Activated T-helper 1 cell treated with Interleukin-2 at 50 U/mL for 16 hours (primary cell): Measurements from ENCODE around the gene NTMT1.
"Not testable (repeated sequence)": the region's sequence is repeated elsewhere in the genome, so short reads cannot be mapped to it uniquely, and the experiment has no call there.

Source experiments
- DNase-seq: peaks from one replicate; pipeline ENCODE4 v3.0.0-alpha.2; 2020; ENCODE audit warnings: low read depth

The NTMT1 gene

DNA sequence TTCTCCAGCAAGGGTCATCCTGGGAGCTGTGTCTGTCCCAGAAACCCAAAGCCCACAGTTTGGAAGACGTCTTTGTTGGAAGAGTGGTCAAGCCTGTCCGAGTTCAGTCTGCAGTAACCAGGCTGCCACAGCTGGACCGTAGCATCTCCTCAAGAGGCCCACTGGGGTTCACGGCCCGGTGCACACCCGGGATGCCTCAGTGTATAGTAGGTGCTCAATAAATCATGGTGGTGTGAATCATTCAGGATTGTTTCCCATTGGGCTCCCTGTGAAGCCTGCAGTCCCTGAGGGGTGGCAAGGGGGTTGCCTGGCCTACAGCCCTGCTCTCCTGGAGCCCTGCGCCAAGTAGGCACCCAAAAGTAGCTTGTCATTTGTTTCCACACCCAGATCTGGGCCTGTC, 29.2 kb downstream of the NTMT1 start:
- no peak for DNase-seq

DNA sequence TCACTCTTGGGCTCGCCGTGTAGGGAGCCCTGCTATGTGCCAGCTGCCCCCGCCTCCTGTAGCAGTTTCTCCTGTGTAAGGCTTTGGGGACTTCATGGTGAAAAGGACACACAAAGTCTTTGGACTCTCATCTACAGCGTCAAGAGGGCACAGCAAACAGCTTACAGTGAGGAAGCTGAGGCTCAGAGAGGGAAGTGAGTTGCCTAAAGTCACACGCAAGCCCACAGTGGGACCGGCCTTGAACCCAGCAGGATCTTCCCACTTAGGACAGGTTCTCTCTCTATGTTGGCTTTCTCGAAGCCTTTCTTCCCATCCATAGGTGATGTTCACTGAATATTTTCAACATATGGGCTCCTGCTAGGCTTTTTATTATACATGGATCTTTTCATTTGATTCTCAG, 29.7 kb downstream of the NTMT1 start:
- no peak for DNase-seq

DNA sequence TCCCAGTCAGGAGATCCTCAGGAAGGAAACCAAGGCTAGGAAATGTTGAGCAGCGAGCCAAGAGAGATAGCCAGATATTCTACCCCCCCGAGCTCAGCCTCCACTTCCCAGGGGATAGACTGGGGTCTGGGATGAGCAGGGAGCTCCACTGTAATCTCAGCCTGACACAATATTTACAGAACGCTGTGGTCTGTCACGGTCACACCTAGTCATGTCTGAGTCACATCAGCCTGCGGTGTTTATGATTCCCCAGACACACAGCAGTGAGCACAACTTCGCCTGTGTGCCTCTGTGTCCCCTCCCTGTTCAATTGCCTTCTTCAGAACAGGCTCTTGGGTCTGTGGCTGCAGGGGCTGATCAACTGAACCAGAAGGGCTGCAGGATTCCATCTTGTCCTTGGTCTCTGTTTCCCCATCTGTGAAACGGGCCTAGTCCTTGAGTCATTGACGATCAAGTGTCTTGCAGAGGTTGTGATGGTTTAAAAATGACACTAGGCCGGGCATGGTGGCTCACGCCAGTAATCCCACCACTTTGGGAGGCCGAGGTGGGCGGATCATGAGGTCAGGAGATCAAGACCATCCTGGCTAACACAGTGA, 30.9 kb downstream of the NTMT1 start:
- DNase-seq = no peak

DNA sequence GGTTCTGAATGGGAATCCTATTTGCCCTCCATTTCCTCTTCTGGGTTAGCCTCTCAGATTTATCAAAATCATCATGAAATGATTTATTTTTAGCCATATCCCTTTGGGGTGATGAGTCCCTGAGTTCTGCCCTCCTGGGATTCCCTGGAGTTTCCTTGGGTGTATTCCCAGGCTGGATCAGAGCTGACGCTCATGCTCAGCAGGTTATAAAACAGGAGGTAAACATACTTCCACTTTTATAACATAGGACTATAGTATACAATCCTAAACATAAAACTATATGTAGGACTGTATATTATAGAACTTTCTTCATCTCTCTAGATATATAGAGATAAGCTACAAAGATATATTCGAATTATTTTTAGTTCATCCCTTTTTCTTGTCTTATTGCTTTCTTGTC, 35.1 kb downstream of the NTMT1 start:
- DNase-seq = no peak

DNA sequence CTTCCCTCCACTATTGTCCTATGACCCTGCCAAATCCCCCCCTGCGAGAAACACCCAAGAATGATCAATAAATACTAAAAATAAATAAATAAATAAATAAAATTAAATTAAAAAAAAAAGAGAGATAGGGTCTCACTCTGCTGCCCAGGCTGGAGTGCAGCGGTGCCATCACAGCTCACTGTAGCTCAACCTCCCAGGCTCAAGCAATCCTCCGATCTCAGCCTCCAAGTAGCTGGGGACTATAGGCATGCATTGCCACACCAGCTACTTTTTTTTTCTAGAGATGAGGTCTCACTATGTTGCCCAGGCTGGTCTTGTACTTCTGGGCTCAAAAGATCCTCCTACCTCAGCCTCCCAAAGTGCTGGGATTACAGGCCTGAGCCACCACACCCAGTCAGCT, 36.3 kb downstream of the NTMT1 start:
- DNase-seq = not testable (repeated sequence)

DNA sequence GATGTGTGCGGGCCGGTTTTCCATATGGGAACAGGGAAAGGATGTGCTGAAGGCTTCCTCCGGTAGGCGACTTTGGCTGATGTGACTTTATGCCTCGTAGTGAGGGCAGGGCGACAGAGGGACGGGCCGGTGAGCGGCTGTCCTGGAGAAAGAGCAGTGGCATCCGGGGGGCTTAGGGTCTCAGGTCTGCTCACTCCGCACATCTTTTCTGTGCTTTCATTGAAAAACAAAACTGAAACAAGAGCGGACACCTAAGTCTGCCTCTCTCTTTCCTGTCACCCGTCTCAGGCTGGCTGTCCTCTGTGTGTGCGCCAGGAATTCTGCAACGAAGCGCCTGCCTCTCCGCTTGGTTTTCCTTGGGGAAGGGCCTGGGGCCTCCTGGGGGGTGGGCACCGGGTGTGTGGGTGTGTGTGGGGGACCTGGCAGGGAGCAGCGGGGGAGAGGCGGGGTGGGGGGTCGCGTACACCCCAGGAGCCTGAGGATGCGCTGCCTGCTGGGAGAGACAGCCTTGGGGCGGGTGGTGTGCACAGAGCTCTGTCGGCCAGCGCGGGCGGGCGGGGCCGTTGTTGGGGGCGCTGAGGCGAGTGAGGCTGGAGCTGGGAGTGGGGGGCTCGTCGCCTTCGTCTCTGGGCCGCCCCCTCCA, 38.9 kb downstream of the NTMT1 start:
- DNase-seq = no peak

DNA sequence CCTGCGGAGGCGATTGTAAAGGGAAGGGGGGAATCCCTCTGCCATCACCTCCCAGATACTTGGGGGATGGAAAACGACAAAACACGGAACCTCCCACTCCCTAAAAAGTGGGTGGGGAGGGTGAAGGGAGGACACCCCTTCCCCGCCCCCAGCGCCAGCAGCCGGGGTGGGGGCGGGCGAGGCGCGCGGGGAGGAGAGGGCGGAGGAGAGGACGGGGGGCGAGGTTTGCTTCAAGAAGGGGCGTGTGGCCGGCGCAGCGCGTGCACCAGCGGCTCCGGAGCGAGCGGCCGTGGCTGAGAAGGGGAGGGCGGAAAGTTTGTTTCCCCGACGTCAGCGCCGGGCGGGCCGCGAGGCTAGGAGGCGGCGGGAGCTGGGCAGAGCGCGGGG, 39.4 kb downstream of the NTMT1 start, which contains the start of gene PRRX2:
Gene PRRX2, plus strand, starts transcription at position 259 of the 387 bp plus-strand sequence. CDS start 221 bp downstream, outside the sequence.
- DNase-seq = peak; percentile 2

DNA sequence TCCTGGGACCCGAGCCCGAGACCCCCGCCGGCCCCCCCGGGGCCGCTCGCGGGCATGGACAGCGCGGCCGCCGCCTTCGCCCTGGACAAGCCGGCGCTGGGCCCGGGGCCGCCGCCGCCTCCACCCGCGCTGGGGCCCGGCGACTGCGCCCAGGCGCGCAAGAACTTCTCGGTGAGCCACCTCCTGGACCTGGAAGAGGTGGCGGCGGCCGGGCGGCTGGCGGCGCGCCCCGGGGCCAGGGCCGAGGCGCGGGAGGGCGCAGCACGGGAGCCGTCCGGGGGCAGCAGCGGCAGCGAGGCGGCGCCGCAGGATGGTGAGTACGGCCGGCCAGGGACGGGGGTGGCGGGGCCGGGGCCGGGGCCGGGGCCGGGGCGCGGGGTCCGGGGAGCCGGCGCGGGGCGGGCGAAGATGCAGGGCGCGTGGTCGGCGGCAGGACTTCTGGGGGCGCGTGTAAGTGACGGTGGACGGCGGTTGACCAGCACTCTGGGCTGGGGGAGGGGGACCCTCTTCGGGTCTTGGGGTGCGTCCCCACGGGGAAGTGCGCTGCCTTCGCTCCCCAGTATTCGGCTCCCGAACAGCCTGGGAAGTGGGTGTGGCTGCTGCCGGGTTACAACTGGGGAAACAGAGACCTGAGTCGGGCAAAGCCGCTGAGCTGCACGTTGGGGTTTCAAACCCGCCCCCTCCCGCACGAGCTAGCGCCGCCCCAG, 40.0 kb downstream of the NTMT1 start:
- no peak for DNase-seq

DNA sequence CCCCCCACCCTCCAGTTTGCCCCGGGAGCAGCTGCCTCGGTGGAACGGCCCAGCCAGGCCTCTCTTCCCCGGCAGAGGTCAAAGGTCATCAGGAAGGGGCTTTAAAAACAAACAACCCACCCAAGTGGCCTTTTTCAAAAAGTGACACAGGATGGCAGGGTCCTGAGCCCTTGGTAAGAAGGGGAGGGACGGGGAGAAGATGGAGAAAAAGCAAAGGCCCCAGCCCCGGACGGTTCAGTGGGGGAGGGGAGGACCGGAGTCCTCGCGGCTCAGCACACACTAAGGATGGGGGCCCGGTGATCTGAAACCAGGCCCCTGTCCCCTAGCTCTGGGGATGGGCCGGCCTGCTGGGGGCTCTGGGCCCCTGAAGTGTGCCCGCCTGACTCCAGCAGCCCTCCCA, 40.6 kb downstream of the NTMT1 start:
- no peak for DNase-seq

DNA sequence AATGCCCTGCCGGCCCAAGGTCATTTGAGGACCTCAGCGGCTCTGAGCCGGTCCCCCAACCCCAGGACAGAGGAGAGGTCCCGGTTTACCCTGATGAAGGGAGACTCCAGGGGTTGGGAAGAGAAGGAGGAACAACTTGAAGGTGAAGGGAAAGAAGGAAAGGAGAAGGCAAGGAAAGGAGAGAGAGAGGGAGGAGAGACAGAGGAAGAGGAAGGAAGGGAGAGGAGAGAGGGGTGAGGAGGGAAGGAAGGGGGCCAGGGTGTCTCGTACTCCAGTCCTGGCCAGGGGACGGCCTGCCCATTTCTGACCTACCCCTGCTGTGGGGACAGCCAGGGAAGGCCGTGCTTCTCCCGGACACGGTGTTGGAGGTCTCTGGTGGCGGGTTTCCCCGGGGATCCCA, 41.4 kb downstream of the NTMT1 start:
- DNase-seq = no peak

DNA sequence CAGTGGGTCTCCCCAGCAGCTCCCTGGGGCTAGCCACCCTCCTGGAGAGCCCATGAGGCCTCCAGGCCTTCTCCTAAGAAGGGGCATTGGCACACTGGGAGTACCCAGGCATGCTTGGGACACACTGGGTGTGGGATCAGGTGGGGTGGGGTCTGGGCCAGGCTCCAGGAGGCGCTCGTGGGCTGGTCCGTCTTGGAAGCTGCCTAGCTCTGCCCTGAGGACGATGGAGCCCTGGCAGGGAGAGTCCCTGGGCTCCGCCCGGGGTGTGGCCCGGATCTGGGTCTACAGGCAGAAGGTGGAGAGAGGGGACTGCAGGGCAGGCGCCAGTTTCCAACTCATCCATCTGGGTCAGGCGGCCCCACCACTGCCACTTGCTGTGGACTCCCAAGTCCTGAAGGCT, 41.9 kb downstream of the NTMT1 start:
- DNase-seq = no peak

DNA sequence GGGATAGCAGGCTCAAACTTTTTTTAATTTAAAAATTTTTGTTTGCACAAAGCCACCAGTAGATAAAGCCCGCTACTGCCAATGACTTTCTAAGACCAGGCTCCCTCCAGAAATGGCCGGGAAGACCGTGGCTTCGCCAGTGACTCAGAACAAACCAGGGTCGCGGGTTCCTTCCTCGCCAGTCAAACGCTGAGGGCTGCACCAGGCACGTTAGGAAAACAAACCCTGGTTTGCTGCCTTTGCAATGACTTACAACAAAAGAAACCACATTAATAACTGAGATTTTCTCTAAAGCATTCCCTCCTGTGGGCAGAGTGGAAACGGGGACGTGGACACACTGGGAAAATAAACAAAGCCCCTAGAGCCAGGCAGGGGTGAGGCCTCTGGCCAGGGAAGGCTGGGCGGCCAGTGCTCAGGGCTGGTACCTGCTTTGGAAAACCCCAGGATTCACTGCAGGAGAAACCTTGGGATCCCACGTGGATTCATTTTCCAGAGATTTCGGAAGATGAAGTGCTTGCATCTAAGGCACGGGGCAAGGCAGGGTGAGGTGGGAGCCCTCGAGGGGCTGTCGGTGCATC, 43.3 kb downstream of the NTMT1 start:
- DNase-seq = no peak

DNA sequence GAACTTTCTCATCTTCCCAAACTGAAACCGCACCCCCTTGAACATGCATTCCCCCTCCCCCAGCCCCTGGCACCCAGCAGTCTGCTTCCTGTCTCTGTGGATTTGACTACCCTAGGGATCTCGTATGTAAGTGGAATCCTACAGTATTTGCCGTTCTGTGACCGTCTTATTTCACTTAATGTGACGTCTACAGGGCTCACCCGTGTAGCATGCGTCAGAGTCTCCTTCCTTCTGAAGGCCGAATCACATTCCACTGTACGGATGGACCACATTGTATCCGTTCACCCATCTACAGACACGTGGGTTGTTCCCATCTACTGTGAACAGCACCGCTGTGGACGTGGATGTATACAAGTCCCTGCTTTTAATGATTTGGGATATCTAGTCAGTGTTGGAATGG, 44.0 kb downstream of the NTMT1 start:
- no peak for DNase-seq

DNA sequence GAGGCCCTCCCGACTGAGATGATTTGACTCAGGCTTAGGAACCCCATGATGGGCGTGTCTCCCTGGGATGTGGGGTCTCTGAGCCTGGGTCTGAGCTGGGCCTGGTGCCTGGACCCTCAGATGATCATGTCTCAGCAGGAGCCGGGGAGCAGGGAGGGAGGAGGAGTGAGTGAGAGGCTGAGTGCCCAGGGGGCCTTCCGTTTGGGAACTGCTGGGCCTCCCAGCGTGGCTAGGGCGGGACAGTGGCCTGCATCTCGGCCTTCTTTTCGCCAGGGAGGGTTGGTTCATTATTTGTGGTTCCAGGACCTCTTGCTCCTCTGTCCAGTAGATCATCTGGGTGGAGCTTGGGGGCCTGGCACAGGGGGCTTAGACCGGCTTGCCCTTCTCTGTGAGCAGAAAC, 45.1 kb downstream of the NTMT1 start:
- no peak for DNase-seq

DNA sequence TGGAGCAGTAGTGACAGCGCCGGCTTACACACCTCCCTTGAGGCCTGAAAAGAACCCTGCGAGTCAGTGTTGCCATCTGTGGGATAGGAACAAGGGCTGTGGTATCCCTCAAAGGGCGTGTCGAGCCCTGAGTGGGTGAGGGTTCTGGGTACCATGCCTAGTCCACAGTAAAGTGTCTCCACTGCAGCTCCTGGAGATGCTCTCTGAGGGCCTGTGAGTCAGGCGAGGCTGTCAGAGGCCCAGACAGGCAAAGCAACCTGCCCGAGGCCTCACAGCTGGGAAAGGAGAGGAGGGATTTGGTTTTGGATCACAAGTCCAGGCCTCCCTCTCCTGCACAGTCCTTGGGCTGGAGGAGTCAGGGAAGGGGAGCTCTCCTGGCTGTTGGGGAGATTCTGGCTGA, 45.6 kb downstream of the NTMT1 start:
- DNase-seq = no peak

DNA sequence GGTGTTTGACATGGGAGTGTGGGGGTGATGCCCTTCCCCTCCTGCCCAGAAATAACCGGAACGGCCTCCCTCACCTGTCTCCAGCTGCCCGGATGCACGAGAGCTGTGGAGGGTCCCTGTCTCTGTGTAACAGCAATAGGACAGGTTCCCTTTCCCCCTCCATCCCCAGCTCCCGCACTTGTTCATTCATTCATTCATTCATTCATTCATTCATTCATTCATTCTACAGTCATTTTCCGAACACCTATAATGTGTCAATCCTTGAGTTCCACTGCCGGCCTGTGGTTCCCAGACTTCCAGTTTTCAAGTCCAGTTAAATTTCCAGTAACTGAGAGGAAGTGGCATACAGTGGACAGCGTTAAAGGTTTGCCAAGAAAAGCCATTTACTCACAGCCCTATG, 46.7 kb downstream of the NTMT1 start:
- no peak for DNase-seq

DNA sequence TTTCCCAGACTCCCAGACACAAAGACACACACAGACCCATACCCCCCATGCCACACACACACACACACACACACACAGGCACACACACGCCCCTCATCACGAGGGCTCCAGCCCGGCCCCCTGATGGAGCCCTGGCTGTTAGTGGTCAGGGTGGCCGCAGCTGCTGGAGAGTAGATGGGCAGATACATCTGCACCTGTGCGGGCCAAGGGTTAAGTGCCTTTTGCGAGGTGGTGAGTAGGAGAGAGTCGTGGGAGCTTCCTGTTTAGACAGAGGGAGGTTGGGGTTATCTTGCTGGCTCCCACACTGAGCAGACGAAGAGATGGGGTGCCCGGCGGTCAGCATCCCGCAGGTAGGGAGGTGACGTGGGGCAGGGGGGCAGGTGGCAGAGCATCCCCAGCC, 47.6 kb downstream of the NTMT1 start:
- DNase-seq = no peak

DNA sequence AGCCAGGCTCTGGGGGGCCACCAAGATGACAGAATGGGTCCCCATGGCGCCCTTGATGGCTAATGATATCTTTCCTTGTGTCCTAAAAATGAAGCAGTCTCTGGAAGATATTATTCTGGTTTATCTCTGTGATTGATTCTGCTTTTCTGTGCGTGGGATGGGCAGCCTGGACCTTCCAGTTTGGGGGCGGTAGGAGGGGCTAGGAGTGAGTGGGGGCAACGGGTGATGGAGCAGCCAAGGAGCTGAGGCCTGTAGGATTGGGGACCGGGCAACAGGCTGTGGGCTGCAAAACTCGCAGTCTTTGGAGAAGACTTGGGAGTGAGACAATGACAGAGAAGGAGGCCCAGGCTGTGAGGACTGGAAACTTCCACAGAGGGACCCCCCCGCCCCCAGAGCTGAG, 48.3 kb downstream of the NTMT1 start:
- no peak for DNase-seq

DNA sequence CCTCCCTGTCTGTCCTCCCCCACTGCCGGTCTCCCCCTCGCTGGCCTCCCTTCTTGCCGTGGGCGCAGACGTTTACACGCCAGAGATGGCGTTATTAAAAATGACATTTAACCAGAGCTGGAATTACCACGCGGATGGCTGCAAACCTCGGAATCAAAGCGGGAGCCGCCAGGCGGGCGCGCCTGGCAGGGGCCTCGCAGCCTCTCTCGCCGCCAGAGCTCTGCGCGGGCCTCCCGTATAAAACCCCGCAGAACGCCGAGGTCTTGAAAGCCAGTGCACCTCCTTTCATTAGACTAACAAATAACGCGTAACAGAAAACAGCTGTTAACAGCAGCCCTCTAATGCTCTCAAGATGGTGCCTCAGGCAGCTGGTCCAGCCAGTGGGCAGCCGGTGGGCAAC, 49.7 kb downstream of the NTMT1 start:
- DNase-seq = no peak

DNA sequence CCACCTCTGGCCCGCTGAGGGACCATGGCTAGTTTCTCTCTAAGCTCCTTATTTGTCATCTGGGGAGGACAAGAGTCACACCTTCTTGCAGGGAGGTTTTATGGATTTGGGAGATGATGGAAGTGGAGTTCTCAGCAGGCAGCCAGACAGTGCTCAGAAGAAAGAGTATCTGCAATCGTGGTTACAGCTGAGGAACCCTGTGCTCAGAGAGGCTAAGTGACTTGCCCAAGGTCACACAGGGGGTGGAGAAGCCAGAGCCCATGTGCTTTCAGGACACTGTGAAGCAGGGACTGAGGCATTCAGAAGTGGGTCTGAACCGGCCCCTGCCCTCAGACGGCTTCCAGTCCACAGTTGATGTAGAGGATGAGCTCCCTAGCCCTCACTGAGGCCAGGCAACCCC, 50.3 kb downstream of the NTMT1 start:
- DNase-seq = no peak

DNA sequence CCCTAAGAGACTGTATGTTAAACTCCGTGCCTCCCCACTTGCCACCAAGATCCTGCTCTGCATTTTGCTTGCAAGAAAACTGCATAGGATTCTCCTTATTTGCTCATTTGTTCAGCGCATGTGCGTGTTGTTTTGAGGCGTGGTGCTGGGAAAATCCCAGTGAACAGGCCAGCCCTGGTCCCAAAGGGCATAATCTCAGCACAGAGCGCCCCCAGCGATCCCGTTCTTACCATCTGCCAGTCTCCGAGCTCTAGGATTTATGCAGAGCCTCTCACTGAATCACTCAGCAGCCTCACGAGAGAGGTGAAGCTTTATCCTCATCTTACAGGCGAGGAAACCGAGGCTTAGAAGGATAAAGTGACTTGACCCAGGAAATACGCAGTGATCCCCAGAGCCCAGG, 51.0 kb downstream of the NTMT1 start:
- DNase-seq = no peak

DNA sequence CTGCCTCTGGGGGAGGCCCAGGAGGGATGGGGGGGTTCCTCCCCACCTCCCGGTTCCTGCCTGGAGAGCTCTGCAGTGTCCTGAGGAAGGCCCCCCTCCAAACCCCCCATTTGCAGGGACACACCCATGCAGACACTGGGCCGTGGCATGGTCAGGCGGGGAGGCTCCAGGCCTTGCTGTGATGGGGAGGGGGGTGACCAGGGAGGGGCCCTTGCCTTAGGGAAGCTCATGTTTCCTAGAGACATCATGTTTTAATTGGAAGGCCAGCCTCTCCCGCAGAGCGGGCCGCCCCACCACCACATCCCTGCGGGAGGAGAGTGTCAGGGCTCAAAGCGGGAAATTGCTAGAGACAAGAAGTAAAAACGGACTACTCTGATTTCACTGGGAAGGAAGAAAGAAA, 51.5 kb downstream of the NTMT1 start:
- DNase-seq = no peak

DNA sequence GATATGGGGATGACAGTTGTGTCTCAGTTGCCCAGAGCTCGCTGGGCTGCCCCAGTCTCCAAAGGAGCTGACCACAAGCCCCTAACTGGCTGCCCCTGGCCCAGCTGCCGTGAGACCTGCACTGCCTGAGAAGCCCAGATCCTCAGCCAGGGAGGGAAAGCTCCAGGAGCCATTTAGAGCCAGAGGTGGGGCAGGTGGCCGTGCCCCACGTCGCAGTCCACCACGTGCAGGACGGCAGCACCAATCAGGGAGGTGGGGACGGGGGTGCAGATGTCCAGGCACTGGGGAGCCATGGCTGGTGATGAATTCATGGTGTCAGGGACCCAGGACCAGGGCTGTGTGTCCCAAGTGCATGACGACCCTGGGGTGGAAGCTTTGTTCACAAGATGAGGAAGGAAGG, 52.9 kb downstream of the NTMT1 start:
- no peak for DNase-seq
